Measurements from ENCODE around the gene SLC16A3.

Gene SLC16A3

GRCh38 chr17:82287868-82288801 is 59.3 kb downstream of the SLC16A3 start:
- no peak for DNase-seq

Data from activated T-cell treated with anti-CD3 and anti-CD28 coated beads for 4 hours (primary cell).